H9 (cell line): ENCODE data around the gene NPM3. TPM values are rescaled to one million over a fixed set of nuclear protein-coding genes. Genes with fewer than 3 reads are reported as not detected.

Source experiments
- DNase-seq: peaks from one replicate; pipeline ENCODE4 v3.0.0-alpha.2; 2017
- H2AFZ ChIP-seq: one replicate; pipeline ENCODE4 v1.6.1; 2013; ENCODE audit warnings: mild to moderate bottlenecking, low read length, control low read depth, moderate library complexity
- H2AK5ac ChIP-seq: 2 replicates; pipeline ENCODE4 v1.6.1; 2013; ENCODE audit warnings: low read length, control low read depth, mixed read lengths; ENCODE audit not compliant: insufficient read length
- H2BK120ac ChIP-seq: one replicate; pipeline ENCODE4 v1.6.1; 2013; ENCODE audit warnings: low read depth, mild to moderate bottlenecking, low read length, control low read depth, inconsistent platforms; ENCODE audit not compliant: poor library complexity, severe bottlenecking
- H2BK12ac ChIP-seq: 2 replicates; pipeline ENCODE4 v1.6.1; 2013; ENCODE audit warnings: low read length, control low read depth, mixed read lengths, low read depth; ENCODE audit not compliant: insufficient read length
- H2BK15ac ChIP-seq: 2 replicates; pipeline ENCODE4 v1.6.1; 2013; ENCODE audit warnings: low read depth, low read length, control low read depth
- H2BK20ac ChIP-seq: one replicate; pipeline ENCODE4 v1.6.1; 2013; ENCODE audit warnings: low read depth, mild to moderate bottlenecking, low read length, control low read depth, inconsistent platforms; ENCODE audit not compliant: poor library complexity, severe bottlenecking
- H2BK5ac ChIP-seq: 2 replicates; pipeline ENCODE4 v1.6.1; 2013; ENCODE audit warnings: low read length, control low read depth, mixed read lengths; ENCODE audit not compliant: insufficient read length
- H3K14ac ChIP-seq: 2 replicates; pipeline ENCODE4 v1.6.1; 2013; ENCODE audit warnings: low read length, control low read depth; ENCODE audit not compliant: insufficient read depth
- H3K18ac ChIP-seq: 2 replicates; pipeline ENCODE4 v1.6.1; 2013; ENCODE audit warnings: low read depth, mild to moderate bottlenecking, mixed read lengths, low read length, control low read depth; ENCODE audit not compliant: insufficient read length
- H3K23ac ChIP-seq: 2 replicates; pipeline ENCODE4 v1.6.1; 2013; ENCODE audit warnings: low read length, control low read depth, mixed read lengths, low read depth; ENCODE audit not compliant: insufficient read length
- H3K23me2 ChIP-seq: 2 replicates; pipeline ENCODE4 v1.6.1; 2013; ENCODE audit warnings: low read depth, mild to moderate bottlenecking, mixed read lengths, low read length, control low read depth; ENCODE audit not compliant: insufficient read length, poor library complexity, severe bottlenecking
- H3K27ac ChIP-seq: 2 replicates; pipeline ENCODE4 v1.5.1; 2013; ENCODE audit warnings: low read length, control low read depth, mixed read lengths, low read depth; ENCODE audit not compliant: insufficient read length
- H3K27me3 ChIP-seq: 2 replicates; pipeline ENCODE4 v1.6.1; 2013; ENCODE audit warnings: low read length, control low read depth, inconsistent platforms; ENCODE audit not compliant: insufficient read depth
- H3K4ac ChIP-seq: 2 replicates; pipeline ENCODE4 v1.6.1; 2013; ENCODE audit warnings: low read depth, mild to moderate bottlenecking, control low read depth, inconsistent platforms, low read length, moderate library complexity
- H3K4me1 ChIP-seq: 2 replicates; pipeline ENCODE4 v1.6.1; 2013; ENCODE audit warnings: low read length, control low read depth, inconsistent platforms; ENCODE audit not compliant: insufficient read depth
- H3K4me2 ChIP-seq: 2 replicates; pipeline ENCODE4 v1.6.1; 2013; ENCODE audit warnings: low read length, control low read depth, mixed read lengths; ENCODE audit not compliant: insufficient read length, insufficient read depth
- H3K56ac ChIP-seq: 2 replicates; pipeline ENCODE4 v1.6.1; 2013; ENCODE audit warnings: low read depth, mild to moderate bottlenecking, mixed read lengths, low read length, control low read depth; ENCODE audit not compliant: insufficient read length
- H3K79me1 ChIP-seq: 2 replicates; pipeline ENCODE4 v1.6.1; 2013; ENCODE audit warnings: low read depth, mild to moderate bottlenecking, moderate library complexity, low read length, control low read depth, inconsistent platforms; ENCODE audit not compliant: insufficient read depth, poor library complexity, severe bottlenecking
- H3K79me2 ChIP-seq: 2 replicates; pipeline ENCODE4 v1.6.1; 2013; ENCODE audit warnings: low read length, control low read depth, inconsistent platforms; ENCODE audit not compliant: insufficient read depth
- H3K9ac ChIP-seq: 2 replicates; pipeline ENCODE4 v1.6.1; 2013; ENCODE audit warnings: low read length, control low read depth, mixed read lengths; ENCODE audit not compliant: insufficient read length; ENCODE audit errors: extremely low read depth
- H3K9me3 ChIP-seq: one replicate; pipeline ENCODE4 v1.6.1; 2013; ENCODE audit warnings: low read depth, low read length, inconsistent platforms; ENCODE audit not compliant: control insufficient read depth
- H3T11ph ChIP-seq: one replicate; pipeline ENCODE4 v1.6.1; 2013; ENCODE audit warnings: mild to moderate bottlenecking, low read length, control low read depth, inconsistent platforms
- H4K20me1 ChIP-seq: one replicate; pipeline ENCODE4 v1.6.1; 2013; ENCODE audit not compliant: control insufficient read depth, insufficient read length, insufficient read depth
- H4K5ac ChIP-seq: 2 replicates; pipeline ENCODE4 v1.6.1; 2013; ENCODE audit warnings: low read depth, mild to moderate bottlenecking, mixed read lengths, low read length, control low read depth; ENCODE audit not compliant: insufficient read length
- H4K8ac ChIP-seq: replicated peaks from 2 replicates; pipeline ENCODE4 v1.6.1; 2013; ENCODE audit warnings: low read length, control low read depth, mixed read lengths, low read depth; ENCODE audit not compliant: insufficient read length
- H4K91ac ChIP-seq: 2 replicates; pipeline ENCODE4 v1.6.1; 2013; ENCODE audit warnings: low read depth, mild to moderate bottlenecking, moderate library complexity, mixed read lengths, low read length, control low read depth; ENCODE audit not compliant: insufficient read length
- H3K27ac Mint-ChIP-seq, 3 experiments: 2 replicates in 2 of 3; 3 replicates in 1 of 3; pipeline ENCODE4 v1.8.0; 2020 to 2021; ENCODE audit warnings: mixed read lengths in 3 of 3, mild to moderate bottlenecking in 1 of 3, moderate library complexity in 1 of 3
- H3K27me3 Mint-ChIP-seq: 2 replicates; pipeline ENCODE4 v1.8.0; 2021; ENCODE audit warnings: low read depth, mild to moderate bottlenecking, moderate library complexity, mixed read lengths
- H3K36me3 Mint-ChIP-seq, 3 experiments: 2 replicates in 2 of 3; 3 replicates in 1 of 3; pipeline ENCODE4 v1.8.0; 2020 to 2021; ENCODE audit warnings: low read depth in 3 of 3, mixed read lengths in 3 of 3; ENCODE audit not compliant: insufficient read depth in 1 of 3
- H3K4me1 Mint-ChIP-seq, 2 experiments: 2 replicates each; pipeline ENCODE4 v1.8.0; 2020; ENCODE audit warnings: mixed read lengths in 2 of 2
- H3K4me3 Mint-ChIP-seq, 2 experiments: 2 replicates in 1 of 2; 3 replicates in 1 of 2; pipeline ENCODE4 v1.8.0; 2020 to 2021; ENCODE audit warnings: mild to moderate bottlenecking in 2 of 2, mixed read lengths in 2 of 2, moderate library complexity in 1 of 2
- H3K9me3 Mint-ChIP-seq, 2 experiments: 2 replicates in 1 of 2; 3 replicates in 1 of 2; pipeline ENCODE4 v1.8.0; 2020; ENCODE audit warnings: mild to moderate bottlenecking in 2 of 2, mixed read lengths in 2 of 2, moderate library complexity in 1 of 2
- CTCF ChIP-seq: fragments of 200-600 bp; sonication (generic); conservative IDR thresholded peaks from 3 replicates; pipeline ENCODE4 v1.8.0; 2021; ENCODE audit warnings: antibody characterized with exemption, mild to moderate bottlenecking
- WGBS: extraction: QIAGEN DNeasy Blood & Tissue Kit; methylation state at CpG from one replicate; pipeline ENCODE4 v1.1.7; 2013; ENCODE audit warnings: missing lambda C conversion rate, low lambda C conversion rate, mixed read lengths; ENCODE audit not compliant: insufficient read length; ENCODE audit errors: extremely low coverage; 5-methylcytosine and 5-hydroxymethylcytosine counted together
- total RNA-seq: library from RNA; stranded (reverse); gene quantifications from 2 replicates; pipeline ENCODE4 v1.2.1, GENCODE V29; 2021

NPM3 gene
- total RNA-seq, 1 experiment from 2014 or later = 133 TPM

- no peak overlapping the region for H3K9ac ChIP-seq
- no peak overlapping the region for H2BK20ac ChIP-seq
- no peak overlapping the region for H2BK12ac ChIP-seq
- H3K4me2 ChIP-seq = no peak overlapping the region
- no peak overlapping the region for H3K14ac ChIP-seq
- H4K5ac ChIP-seq = no peak overlapping the region
- H2BK5ac ChIP-seq = no peak overlapping the region
- H3K4me1 ChIP-seq = peaks cover 7% of the 10 kb centered on the region; the same call in 1 of the 2 replicates
- no peak overlapping the region for H3K56ac ChIP-seq
- H3T11ph ChIP-seq = no peak overlapping the region
- H3K4me1 Mint-ChIP-seq = peaks cover 34 to 44% of the 10 kb centered on the region in 2 experiments
- no peak for DNase-seq
- H3K27me3 ChIP-seq = peaks cover 24% of the 10 kb centered on the region; the same call in 1 of the 2 replicates
- H3K36me3 Mint-ChIP-seq = peaks cover 0 to 5% (median 0%) of the 10 kb centered on the region in 3 experiments; a peak in 3 of 7 replicates
- H3K18ac ChIP-seq = no peak overlapping the region
- H4K91ac ChIP-seq = no peak overlapping the region
- H3K4ac ChIP-seq = no peak overlapping the region
- no peak overlapping the region for H4K8ac ChIP-seq
- H3K9me3 ChIP-seq = no peaks in the 10 kb centered on the region
- no peak overlapping the region for H2BK120ac ChIP-seq
- H2BK15ac ChIP-seq = no peak overlapping the region
- no peak overlapping the region for H3K27ac Mint-ChIP-seq
- peak; percentile 42 for TF ChIP-seq CTCF
- H3K4me3 Mint-ChIP-seq = no peak overlapping the region
- no peaks in the 10 kb centered on the region for H3K79me2 ChIP-seq
- no peak overlapping the region for H2AFZ ChIP-seq
- H3K27me3 Mint-ChIP-seq = peaks cover 46% of the 10 kb centered on the region
- no peak overlapping the region for H2AK5ac ChIP-seq
- H3K9me3 Mint-ChIP-seq = no peaks in the 10 kb centered on the region; a peak in 1 of 5 replicates
- H3K23me2 ChIP-seq = peaks cover 6% of the 10 kb centered on the region
- no CpG with 5 or more reads among the region's 5 CpGs for WGBS
- H3K23ac ChIP-seq = no peak overlapping the region
- no peaks in the 10 kb centered on the region for H3K79me1 ChIP-seq
- no peak overlapping the region for H3K27ac ChIP-seq
- no peaks in the 10 kb centered on the region for H4K20me1 ChIP-seq
These were observed 13.6 kb downstream of the NPM3 start for GRCh38 chr10:101769541-101770180.
